OCI-LY7 (cell line): Measurements from ENCODE around the gene TSPAN31.

Experiments
- CTCF ChIP-seq: fragments of 200-600 bp; sonication (generic); conservative IDR thresholded peaks from 2 replicates; pipeline ENCODE4 v1.5.1; 2014; ENCODE audit warnings: mild to moderate bottlenecking, antibody characterized with exemption, low read length, moderate library complexity, mixed read lengths
- EZH2phosphoT487 ChIP-seq: fragments of 200-600 bp; sonication (generic); IDR thresholded peaks from 2 replicates; pipeline ENCODE4 v1.6.1; 2018; ENCODE audit warnings: low read depth, borderline replicate concordance, mild to moderate bottlenecking, mixed run types, antibody characterized with exemption, low read length, moderate library complexity, mixed read lengths

GRCh38 chr12:57781244-57781643 is 36.4 kb downstream of the TSPAN31 start:
- TF ChIP-seq CTCF, result no peak
- no peak for TF ChIP-seq EZH2phosphoT487
